Measurements from ENCODE around the gene VPS8.

Gene VPS8

GRCh38 chr3:184811999-184812661, at the start of gene VPS8:
VPS8 (plus strand) TSS chr3:184812166; CDS start chr3:184824633, 12,467 bp downstream.
- peak; percentile 99 for DNase-seq

- DNase-seq, result no peak
These were observed 47.8 kb upstream of the VPS8 start for GRCh38 chr3:184764191-184764590.

- no peak for DNase-seq
These were observed 46.8 kb upstream of the VPS8 start for GRCh38 chr3:184765047-184765729.

- no peak for DNase-seq
These were observed 46.3 kb upstream of the VPS8 start for GRCh38 chr3:184765730-184766074.

- peak; percentile 39 for DNase-seq
These were observed 45.3 kb upstream of the VPS8 start for GRCh38 chr3:184766555-184767261.

- no peak for DNase-seq
These were observed 44.6 kb upstream of the VPS8 start for GRCh38 chr3:184767377-184767776.

GRCh38 chr3:184769382-184770170, 42.4 kb upstream of the VPS8 start:
- no peak for DNase-seq

- DNase-seq, result no peak
These were observed 41.4 kb upstream of the VPS8 start for GRCh38 chr3:184770541-184770940.

- DNase-seq, result no peak
These were observed 40.5 kb upstream of the VPS8 start for GRCh38 chr3:184771301-184772127.

GRCh38 chr3:184772667-184773272, 39.2 kb upstream of the VPS8 start:
- DNase-seq, result no peak

- DNase-seq, result no peak
These were observed 38.4 kb upstream of the VPS8 start for GRCh38 chr3:184773283-184774186.

- no peak for DNase-seq
These were observed 35.0 kb upstream of the VPS8 start for GRCh38 chr3:184776916-184777315.

GRCh38 chr3:184777566-184778356, 34.2 kb upstream of the VPS8 start:
- DNase-seq, result peak; percentile 97

- DNase-seq, result no peak
These were observed 33.3 kb upstream of the VPS8 start for GRCh38 chr3:184778426-184779332.

GRCh38 chr3:184780981-184781515, 30.9 kb upstream of the VPS8 start:
- DNase-seq, result no peak

GRCh38 chr3:184781801-184782200, 30.2 kb upstream of the VPS8 start:
- peak; percentile 95 for DNase-seq

GRCh38 chr3:184783319-184783718, 28.6 kb upstream of the VPS8 start:
- DNase-seq, result no peak

GRCh38 chr3:184784731-184785500, 27.1 kb upstream of the VPS8 start:
- peak; percentile 42 for DNase-seq

All from NCI-H82 (cell line).